WTC11 (cell line): Measurements from ENCODE around the gene EYS. TPM values are rescaled to one million over a fixed set of nuclear protein-coding genes. Genes with fewer than 3 reads are reported as not detected.

Experiments
- ATAC-seq: fragments of 200-7000 bp; cut with Tn5 transposase; 2 replicates; pipeline ENCODE4 v1.10.0; 2021; ENCODE audit warnings: mild to moderate bottlenecking, moderate library complexity
- CTCF ChIA-PET: fragments of 300-600 bp; sonication (Branson Sonifier 250); formaldehyde crosslinking; loops from one replicate; lab custom pipeline; 2021; ENCODE audit warnings: antibody characterized with exemption; lab: Charles Lee
- POLR2A ChIA-PET: fragments of 350-600 bp; sonication (Branson Sonifier 250); formaldehyde crosslinking; loops from one replicate; lab custom pipeline; 2021; ENCODE audit warnings: antibody characterized with exemption; lab: Charles Lee
- DNase-seq: peaks from one replicate; pipeline ENCODE4 v3.0.0; 2021; ENCODE audit warnings: low spot score
- H3K27ac Mint-ChIP-seq: 2 replicates; pipeline ENCODE4 v1.8.0; 2021; ENCODE audit warnings: mixed read lengths
- H3K27me3 Mint-ChIP-seq: 2 replicates; pipeline ENCODE4 v1.8.0; 2021; ENCODE audit warnings: low read depth, mild to moderate bottlenecking, moderate library complexity, mixed read lengths
- H3K36me3 Mint-ChIP-seq: 2 replicates; pipeline ENCODE4 v1.8.0; 2021; ENCODE audit warnings: mixed read lengths
- H3K4me1 Mint-ChIP-seq: 2 replicates; pipeline ENCODE4 v1.8.0; 2022; ENCODE audit warnings: mixed read lengths
- H3K4me3 Mint-ChIP-seq: 2 replicates; pipeline ENCODE4 v1.8.0; 2021; ENCODE audit warnings: mild to moderate bottlenecking, moderate library complexity, mixed read lengths
- H3K9me3 Mint-ChIP-seq: 2 replicates; pipeline ENCODE4 v1.8.0; 2021; ENCODE audit warnings: mixed read lengths
- ATF1 ChIP-seq: sonication (generic); formaldehyde crosslinking; IDR thresholded peaks from 2 replicates; pipeline ENCODE4 v1.8.1; 2023; ENCODE audit warnings: mild to moderate bottlenecking, moderate library complexity, missing genetic modification reagents
- ELF4 ChIP-seq: sonication (generic); formaldehyde crosslinking; IDR thresholded peaks from 2 replicates; pipeline ENCODE4 v1.8.1; 2022; ENCODE audit warnings: low read depth, mild to moderate bottlenecking, moderate library complexity, missing genetic modification reagents
- FOXP1 ChIP-seq: sonication (generic); formaldehyde crosslinking; IDR thresholded peaks from 2 replicates; pipeline ENCODE4 v1.8.0; 2022; ENCODE audit warnings: missing genetic modification reagents, mild to moderate bottlenecking, moderate library complexity, borderline replicate concordance
- JAZF1 ChIP-seq: fragments of 250-450 bp; sonication (Bioruptor Pico); IDR thresholded peaks from 2 replicates; pipeline ENCODE4 v1.9.0; 2021; ENCODE audit warnings: moderate library complexity, mild to moderate bottlenecking, inconsistent platforms
- KAT7 ChIP-seq: sonication (generic); formaldehyde crosslinking; IDR thresholded peaks from 2 replicates; pipeline ENCODE4 v1.8.1; 2023; ENCODE audit warnings: missing genetic modification reagents, mild to moderate bottlenecking, borderline replicate concordance
- RORB ChIP-seq: fragments of 250-450 bp; sonication (Bioruptor Pico); IDR thresholded peaks from 2 replicates; pipeline ENCODE4 v1.9.0; 2021; ENCODE audit warnings: mild to moderate bottlenecking
- ZNF138 ChIP-seq: sonication (generic); formaldehyde crosslinking; conservative IDR thresholded peaks from 2 replicates; pipeline ENCODE4 v1.8.1; 2022; ENCODE audit warnings: mild to moderate bottlenecking, moderate library complexity, missing genetic modification reagents
- ZNF396 ChIP-seq: fragments of 250-450 bp; sonication (Bioruptor Pico); IDR thresholded peaks from 2 replicates; pipeline ENCODE4 v1.8.0; 2021; ENCODE audit warnings: mild to moderate bottlenecking, moderate library complexity, borderline replicate concordance
- total RNA-seq: library from RNA; stranded (reverse); gene quantifications from 3 replicates; pipeline ENCODE4 v1.2.3, GENCODE V29; 2021
- TF ChIP-seq, protein P1 (sequence below): fragments of 250-450 bp; sonication (Bioruptor Pico); IDR thresholded peaks from 2 replicates; pipeline ENCODE4 v1.8.0; 2021; ENCODE audit warnings: mild to moderate bottlenecking
- TF ChIP-seq, protein P2 (sequence below): sonication (generic); formaldehyde crosslinking; IDR thresholded peaks from 2 replicates; pipeline ENCODE4 v1.8.0; 2022; ENCODE audit warnings: mild to moderate bottlenecking, missing genetic modification reagents
- TF ChIP-seq, protein P3 (sequence below): sonication (generic); formaldehyde crosslinking; IDR thresholded peaks from 2 replicates; pipeline ENCODE4 v1.8.1; 2022; ENCODE audit warnings: missing genetic modification reagents, borderline replicate concordance
- TF ChIP-seq, protein P4 (sequence below): fragments of 250-450 bp; sonication (Bioruptor Pico); IDR thresholded peaks from 2 replicates; pipeline ENCODE4 v1.9.0; 2021; ENCODE audit warnings: mild to moderate bottlenecking
- TF ChIP-seq, protein P5 (sequence below): sonication (generic); formaldehyde crosslinking; IDR thresholded peaks from 2 replicates; pipeline ENCODE4 v1.8.0; 2022; ENCODE audit warnings: mild to moderate bottlenecking, missing genetic modification reagents
- TF ChIP-seq, protein P6 (sequence below): sonication (generic); formaldehyde crosslinking; IDR thresholded peaks from 2 replicates; pipeline ENCODE4 v1.8.1; 2022; ENCODE audit warnings: mild to moderate bottlenecking, missing genetic modification reagents, moderate library complexity, borderline replicate concordance
- TF ChIP-seq, protein P7 (sequence below): sonication (generic); formaldehyde crosslinking; IDR thresholded peaks from 2 replicates; pipeline ENCODE4 v1.8.1; 2023; ENCODE audit warnings: mild to moderate bottlenecking, missing genetic modification reagents, moderate library complexity
- TF ChIP-seq, protein P8 (sequence below): fragments of 250-450 bp; sonication (Bioruptor Pico); conservative IDR thresholded peaks from 2 replicates; pipeline ENCODE4 v1.9.0; 2021; ENCODE audit warnings: mild to moderate bottlenecking
- TF ChIP-seq, protein P9 (sequence below): sonication (generic); formaldehyde crosslinking; IDR thresholded peaks from 2 replicates; pipeline ENCODE4 v1.8.0; 2023; ENCODE audit warnings: mild to moderate bottlenecking, missing genetic modification reagents

Gene EYS
- total RNA-seq, 1 experiment from 2014 or later, result not detected

DNA sequence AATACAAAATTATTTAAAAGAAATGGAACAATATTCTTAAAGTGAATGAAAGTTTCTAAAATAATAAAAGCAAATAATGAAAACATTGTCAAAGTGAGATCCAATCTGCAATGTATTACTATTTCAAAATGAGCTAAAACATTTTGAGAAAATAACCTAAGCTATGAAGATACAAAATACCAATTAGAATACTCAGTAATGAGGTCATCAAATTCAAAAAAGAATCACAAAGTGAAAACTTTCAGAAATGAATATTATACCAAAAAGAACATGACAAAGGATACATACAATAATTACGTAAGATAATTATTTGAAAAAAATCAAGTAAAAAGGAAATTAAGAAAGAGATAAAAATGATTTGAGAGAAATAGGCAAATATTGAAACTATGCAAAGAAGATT is 634.5 kb downstream of the EYS start:
- H3K36me3 Mint-ChIP-seq, result peaks cover 15% of the 10 kb centered on the region
- ATAC-seq, result no peak
- CTCF ChIA-PET, result no interaction called here
- POLR2A ChIA-PET, result no interaction called here
- TF ChIP-seq, protein P1, sequence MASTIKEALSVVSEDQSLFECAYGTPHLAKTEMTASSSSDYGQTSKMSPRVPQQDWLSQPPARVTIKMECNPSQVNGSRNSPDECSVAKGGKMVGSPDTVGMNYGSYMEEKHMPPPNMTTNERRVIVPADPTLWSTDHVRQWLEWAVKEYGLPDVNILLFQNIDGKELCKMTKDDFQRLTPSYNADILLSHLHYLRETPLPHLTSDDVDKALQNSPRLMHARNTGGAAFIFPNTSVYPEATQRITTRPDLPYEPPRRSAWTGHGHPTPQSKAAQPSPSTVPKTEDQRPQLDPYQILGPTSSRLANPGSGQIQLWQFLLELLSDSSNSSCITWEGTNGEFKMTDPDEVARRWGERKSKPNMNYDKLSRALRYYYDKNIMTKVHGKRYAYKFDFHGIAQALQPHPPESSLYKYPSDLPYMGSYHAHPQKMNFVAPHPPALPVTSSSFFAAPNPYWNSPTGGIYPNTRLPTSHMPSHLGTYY, result no peak
- TF ChIP-seq, protein P2, sequence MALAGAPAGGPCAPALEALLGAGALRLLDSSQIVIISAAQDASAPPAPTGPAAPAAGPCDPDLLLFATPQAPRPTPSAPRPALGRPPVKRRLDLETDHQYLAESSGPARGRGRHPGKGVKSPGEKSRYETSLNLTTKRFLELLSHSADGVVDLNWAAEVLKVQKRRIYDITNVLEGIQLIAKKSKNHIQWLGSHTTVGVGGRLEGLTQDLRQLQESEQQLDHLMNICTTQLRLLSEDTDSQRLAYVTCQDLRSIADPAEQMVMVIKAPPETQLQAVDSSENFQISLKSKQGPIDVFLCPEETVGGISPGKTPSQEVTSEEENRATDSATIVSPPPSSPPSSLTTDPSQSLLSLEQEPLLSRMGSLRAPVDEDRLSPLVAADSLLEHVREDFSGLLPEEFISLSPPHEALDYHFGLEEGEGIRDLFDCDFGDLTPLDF (CRISPR knock-in tag), result no peak
- TF ChIP-seq KAT7 (CRISPR knock-in tag), result no peak
- no peaks in the 10 kb centered on the region for H3K4me1 Mint-ChIP-seq
- no peak for DNase-seq
- no peaks in the 10 kb centered on the region for H3K27me3 Mint-ChIP-seq
- no peak overlapping the region for H3K4me3 Mint-ChIP-seq
- H3K9me3 Mint-ChIP-seq, result peaks cover 65% of the 10 kb centered on the region
- H3K27ac Mint-ChIP-seq, result no peak overlapping the region

DNA sequence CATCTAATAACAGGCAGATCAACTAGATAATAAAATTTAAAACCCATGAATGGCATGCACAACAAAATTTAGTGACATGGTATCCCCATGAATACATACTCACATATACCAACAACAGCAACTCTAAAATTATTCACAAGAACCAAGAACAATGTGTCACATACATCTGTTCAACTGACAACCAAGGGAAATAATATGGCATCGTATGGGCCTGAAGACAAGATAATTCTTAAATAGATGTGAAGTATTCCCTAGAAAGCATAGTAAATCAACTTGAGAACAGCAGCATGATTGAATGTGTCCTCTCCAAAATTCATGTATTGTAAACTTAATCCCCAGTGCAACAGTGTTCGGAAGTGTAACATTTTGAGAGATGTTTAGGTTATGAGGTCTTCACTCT is 635.5 kb downstream of the EYS start:
- Mint-ChIP-seq H3K27ac (no peak overlapping the region), H3K9me3 (peaks cover 68% of the 10 kb centered on the region), H3K36me3 (peaks cover 15% of the 10 kb centered on the region), H3K4me3 (no peak overlapping the region), H3K4me1 (no peaks in the 10 kb centered on the region), H3K27me3 (no peaks in the 10 kb centered on the region)
- TF ChIP-seq ZNF396 (CRISPR knock-in tag) (no peak), ZNF138 (CRISPR knock-in tag) (no peak), KAT7 (CRISPR knock-in tag) (no peak), FOXP1 (CRISPR knock-in tag) (no peak), RORB (CRISPR knock-in tag) (no peak), JAZF1 (CRISPR knock-in tag) (no peak), ELF4 (CRISPR knock-in tag) (no peak), ATF1 (CRISPR knock-in tag) (no peak)
- TF ChIP-seq, protein P3, sequence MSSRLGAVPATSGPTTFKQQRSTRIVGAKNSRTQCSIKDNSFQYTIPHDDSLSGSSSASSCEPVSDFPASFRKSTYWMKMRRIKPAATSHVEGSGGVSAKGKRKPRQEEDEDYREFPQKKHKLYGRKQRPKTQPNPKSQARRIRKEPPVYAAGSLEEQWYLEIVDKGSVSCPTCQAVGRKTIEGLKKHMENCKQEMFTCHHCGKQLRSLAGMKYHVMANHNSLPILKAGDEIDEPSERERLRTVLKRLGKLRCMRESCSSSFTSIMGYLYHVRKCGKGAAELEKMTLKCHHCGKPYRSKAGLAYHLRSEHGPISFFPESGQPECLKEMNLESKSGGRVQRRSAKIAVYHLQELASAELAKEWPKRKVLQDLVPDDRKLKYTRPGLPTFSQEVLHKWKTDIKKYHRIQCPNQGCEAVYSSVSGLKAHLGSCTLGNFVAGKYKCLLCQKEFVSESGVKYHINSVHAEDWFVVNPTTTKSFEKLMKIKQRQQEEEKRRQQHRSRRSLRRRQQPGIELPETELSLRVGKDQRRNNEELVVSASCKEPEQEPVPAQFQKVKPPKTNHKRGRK (CRISPR knock-in tag), result no peak
- TF ChIP-seq, protein P4, sequence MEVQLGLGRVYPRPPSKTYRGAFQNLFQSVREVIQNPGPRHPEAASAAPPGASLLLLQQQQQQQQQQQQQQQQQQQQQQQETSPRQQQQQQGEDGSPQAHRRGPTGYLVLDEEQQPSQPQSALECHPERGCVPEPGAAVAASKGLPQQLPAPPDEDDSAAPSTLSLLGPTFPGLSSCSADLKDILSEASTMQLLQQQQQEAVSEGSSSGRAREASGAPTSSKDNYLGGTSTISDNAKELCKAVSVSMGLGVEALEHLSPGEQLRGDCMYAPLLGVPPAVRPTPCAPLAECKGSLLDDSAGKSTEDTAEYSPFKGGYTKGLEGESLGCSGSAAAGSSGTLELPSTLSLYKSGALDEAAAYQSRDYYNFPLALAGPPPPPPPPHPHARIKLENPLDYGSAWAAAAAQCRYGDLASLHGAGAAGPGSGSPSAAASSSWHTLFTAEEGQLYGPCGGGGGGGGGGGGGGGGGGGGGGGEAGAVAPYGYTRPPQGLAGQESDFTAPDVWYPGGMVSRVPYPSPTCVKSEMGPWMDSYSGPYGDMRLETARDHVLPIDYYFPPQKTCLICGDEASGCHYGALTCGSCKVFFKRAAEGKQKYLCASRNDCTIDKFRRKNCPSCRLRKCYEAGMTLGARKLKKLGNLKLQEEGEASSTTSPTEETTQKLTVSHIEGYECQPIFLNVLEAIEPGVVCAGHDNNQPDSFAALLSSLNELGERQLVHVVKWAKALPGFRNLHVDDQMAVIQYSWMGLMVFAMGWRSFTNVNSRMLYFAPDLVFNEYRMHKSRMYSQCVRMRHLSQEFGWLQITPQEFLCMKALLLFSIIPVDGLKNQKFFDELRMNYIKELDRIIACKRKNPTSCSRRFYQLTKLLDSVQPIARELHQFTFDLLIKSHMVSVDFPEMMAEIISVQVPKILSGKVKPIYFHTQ (CRISPR knock-in tag), result no peak
- TF ChIP-seq, protein P5, sequence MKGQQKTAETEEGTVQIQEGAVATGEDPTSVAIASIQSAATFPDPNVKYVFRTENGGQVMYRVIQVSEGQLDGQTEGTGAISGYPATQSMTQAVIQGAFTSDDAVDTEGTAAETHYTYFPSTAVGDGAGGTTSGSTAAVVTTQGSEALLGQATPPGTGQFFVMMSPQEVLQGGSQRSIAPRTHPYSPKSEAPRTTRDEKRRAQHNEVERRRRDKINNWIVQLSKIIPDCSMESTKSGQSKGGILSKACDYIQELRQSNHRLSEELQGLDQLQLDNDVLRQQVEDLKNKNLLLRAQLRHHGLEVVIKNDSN (CRISPR knock-in tag), result no peak
- TF ChIP-seq, protein P6, sequence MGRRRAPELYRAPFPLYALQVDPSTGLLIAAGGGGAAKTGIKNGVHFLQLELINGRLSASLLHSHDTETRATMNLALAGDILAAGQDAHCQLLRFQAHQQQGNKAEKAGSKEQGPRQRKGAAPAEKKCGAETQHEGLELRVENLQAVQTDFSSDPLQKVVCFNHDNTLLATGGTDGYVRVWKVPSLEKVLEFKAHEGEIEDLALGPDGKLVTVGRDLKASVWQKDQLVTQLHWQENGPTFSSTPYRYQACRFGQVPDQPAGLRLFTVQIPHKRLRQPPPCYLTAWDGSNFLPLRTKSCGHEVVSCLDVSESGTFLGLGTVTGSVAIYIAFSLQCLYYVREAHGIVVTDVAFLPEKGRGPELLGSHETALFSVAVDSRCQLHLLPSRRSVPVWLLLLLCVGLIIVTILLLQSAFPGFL (CRISPR knock-in tag), result no peak
- TF ChIP-seq, protein P7, sequence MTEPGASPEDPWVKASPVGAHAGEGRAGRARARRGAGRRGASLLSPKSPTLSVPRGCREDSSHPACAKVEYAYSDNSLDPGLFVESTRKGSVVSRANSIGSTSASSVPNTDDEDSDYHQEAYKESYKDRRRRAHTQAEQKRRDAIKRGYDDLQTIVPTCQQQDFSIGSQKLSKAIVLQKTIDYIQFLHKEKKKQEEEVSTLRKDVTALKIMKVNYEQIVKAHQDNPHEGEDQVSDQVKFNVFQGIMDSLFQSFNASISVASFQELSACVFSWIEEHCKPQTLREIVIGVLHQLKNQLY, result no peak
- TF ChIP-seq, protein P8, sequence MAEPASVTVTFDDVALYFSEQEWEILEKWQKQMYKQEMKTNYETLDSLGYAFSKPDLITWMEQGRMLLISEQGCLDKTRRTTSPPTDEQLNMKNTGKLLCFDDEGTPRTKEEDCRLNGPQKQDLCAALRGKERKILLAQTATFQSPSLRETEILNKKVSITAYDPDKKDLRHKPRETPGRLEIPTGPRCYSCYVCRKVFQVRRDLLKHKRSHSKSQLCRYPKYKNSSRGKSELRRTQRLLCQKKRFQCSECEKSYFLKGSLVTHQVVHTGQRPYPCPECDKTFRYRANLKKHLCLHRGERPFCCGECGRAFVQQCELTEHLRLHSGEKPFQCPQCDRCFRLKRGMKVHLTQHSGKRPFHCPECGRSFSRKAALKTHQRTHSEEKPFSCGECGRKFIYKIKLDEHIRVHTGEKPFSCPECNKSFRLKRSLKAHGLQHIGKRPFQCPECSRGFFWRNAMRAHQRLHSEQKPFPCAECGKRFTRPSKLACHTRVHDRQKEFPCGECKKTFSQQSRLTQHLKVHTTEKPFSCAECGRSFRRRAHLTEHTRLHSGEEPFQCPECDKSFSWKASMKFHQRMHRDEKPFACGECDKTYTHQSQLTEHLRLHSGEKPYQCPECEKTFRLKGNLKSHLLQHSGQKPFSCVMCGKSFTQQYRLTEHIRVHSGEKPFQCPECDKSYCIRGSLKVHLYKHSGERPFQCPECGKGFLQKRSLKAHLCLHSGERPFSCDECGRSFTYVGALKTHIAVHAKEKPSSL (CRISPR knock-in tag), result no peak
- TF ChIP-seq, protein P9, sequence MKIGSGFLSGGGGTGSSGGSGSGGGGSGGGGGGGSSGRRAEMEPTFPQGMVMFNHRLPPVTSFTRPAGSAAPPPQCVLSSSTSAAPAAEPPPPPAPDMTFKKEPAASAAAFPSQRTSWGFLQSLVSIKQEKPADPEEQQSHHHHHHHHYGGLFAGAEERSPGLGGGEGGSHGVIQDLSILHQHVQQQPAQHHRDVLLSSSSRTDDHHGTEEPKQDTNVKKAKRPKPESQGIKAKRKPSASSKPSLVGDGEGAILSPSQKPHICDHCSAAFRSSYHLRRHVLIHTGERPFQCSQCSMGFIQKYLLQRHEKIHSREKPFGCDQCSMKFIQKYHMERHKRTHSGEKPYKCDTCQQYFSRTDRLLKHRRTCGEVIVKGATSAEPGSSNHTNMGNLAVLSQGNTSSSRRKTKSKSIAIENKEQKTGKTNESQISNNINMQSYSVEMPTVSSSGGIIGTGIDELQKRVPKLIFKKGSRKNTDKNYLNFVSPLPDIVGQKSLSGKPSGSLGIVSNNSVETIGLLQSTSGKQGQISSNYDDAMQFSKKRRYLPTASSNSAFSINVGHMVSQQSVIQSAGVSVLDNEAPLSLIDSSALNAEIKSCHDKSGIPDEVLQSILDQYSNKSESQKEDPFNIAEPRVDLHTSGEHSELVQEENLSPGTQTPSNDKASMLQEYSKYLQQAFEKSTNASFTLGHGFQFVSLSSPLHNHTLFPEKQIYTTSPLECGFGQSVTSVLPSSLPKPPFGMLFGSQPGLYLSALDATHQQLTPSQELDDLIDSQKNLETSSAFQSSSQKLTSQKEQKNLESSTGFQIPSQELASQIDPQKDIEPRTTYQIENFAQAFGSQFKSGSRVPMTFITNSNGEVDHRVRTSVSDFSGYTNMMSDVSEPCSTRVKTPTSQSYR, result no peak
- no peak for ATAC-seq
- POLR2A ChIA-PET, result no interaction called here
- no peak for DNase-seq
- CTCF ChIA-PET, result no interaction called here
